Vagina (tissue), 2 donors: ENCODE measurements around the gene EMC8. TPM values are rescaled to one million over a fixed set of nuclear protein-coding genes. Genes with fewer than 3 reads are reported as not detected.

Source experiments
- DNase-seq, 2 donors: peaks; one replicate each; pipeline ENCODE4 v3.0.0-alpha.2; 2017; ENCODE audit errors: extremely low spot score in 2 of 2
- H3K27ac ChIP-seq: fragments of 200-600 bp; sonication (generic); one replicate; pipeline ENCODE4 v1.5.1; 2019
- H3K27me3 ChIP-seq: fragments of 200-600 bp; sonication (generic); one replicate; pipeline ENCODE4 v1.5.1; 2019
- H3K36me3 ChIP-seq, 2 donors: fragments of 200-600 bp; sonication (generic); one replicate each; pipeline ENCODE4 v1.5.1; 2017 to 2019
- H3K4me1 ChIP-seq: fragments of 200-600 bp; sonication (generic); one replicate; pipeline ENCODE4 v1.5.1; 2019
- H3K4me3 ChIP-seq, 2 donors: fragments of 200-600 bp; sonication (generic); 1 replicate in 1 of 2; 2 replicates in 1 of 2; pipeline ENCODE4 v1.5.1; 2016 to 2019
- H3K9me3 ChIP-seq: fragments of 200-600 bp; sonication (generic); one replicate; pipeline ENCODE4 v1.5.1; 2019
- CTCF ChIP-seq, 3 experiments: fragments of 450-650 bp in 2 of 3; fragments of 200-600 bp in 1 of 3; sonication (generic) in 1 of 3; IDR thresholded peaks; one replicate each; pipeline ENCODE4 v1.5.1; 2017 to 2019; ENCODE audit warnings: antibody characterized with exemption in 3 of 3, mild to moderate bottlenecking in 2 of 3, moderate library complexity in 2 of 3
- POLR2A ChIP-seq, 2 donors: fragments of 450-650 bp; IDR thresholded peaks; one replicate each; pipeline ENCODE4 v1.6.1; 2017; ENCODE audit warnings: antibody characterized with exemption in 2 of 2, mild to moderate bottlenecking in 2 of 2, moderate library complexity in 2 of 2
- POLR2AphosphoS5 ChIP-seq, 2 donors: sonication (generic); formaldehyde crosslinking; IDR thresholded peaks; one replicate each; pipeline ENCODE4 v1.9.0; 2017; ENCODE audit warnings: antibody characterized with exemption in 2 of 2, mild to moderate bottlenecking in 2 of 2, low read depth in 1 of 2; ENCODE audit not compliant: insufficient read depth in 1 of 2
- intact Hi-C: fragments of 100-400 bp; cut with DNase I; formaldehyde crosslinking; loops from one replicate; pipeline ENCODE4 v1.15.1; 2023
- total RNA-seq: library from RNA; depleted of rRNA; stranded (reverse); fragments of >200 nt; gene quantifications from one replicate; pipeline ENCODE4 v1.2.3, GENCODE V29; 2016

Gene EMC8
- total RNA-seq, 1 donor from 2014 or later: 42.0 TPM

GRCh38 chr16:85846461-85846860 lies 47.1 kb upstream of the EMC8 start:
- no peak for TF ChIP-seq POLR2AphosphoS5 (IDR thresholded peaks at IDR 0.05; ENCODE audit: insufficient read depth in 1 of 2, low read depth in 1 of 2)
- no peak for TF ChIP-seq POLR2A (IDR thresholded peaks at IDR 0.05)
- no peak for TF ChIP-seq CTCF (IDR thresholded peaks at IDR 0.05)
- no peak overlapping the region for H3K27ac ChIP-seq
- no peaks in the 10 kb centered on the region for H3K27me3 ChIP-seq
- intact Hi-C loops: no loop called here
- no peaks in the 10 kb centered on the region for H3K36me3 ChIP-seq
- H3K4me3 ChIP-seq: no peak overlapping the region
- no peaks in the 10 kb centered on the region for H3K9me3 ChIP-seq
- DNase-seq: no peak
- no peaks in the 10 kb centered on the region for H3K4me1 ChIP-seq

GRCh38 chr16:85845266-85845665 lies 45.9 kb upstream of the EMC8 start:
- DNase-seq: no peak
- no peaks in the 10 kb centered on the region for H3K27me3 ChIP-seq
- H3K4me3 ChIP-seq: no peak overlapping the region
- H3K36me3 ChIP-seq: no peaks in the 10 kb centered on the region
- no peaks in the 10 kb centered on the region for H3K9me3 ChIP-seq
- H3K4me1 ChIP-seq: no peaks in the 10 kb centered on the region
- no peak overlapping the region for H3K27ac ChIP-seq
- TF ChIP-seq POLR2AphosphoS5 (IDR thresholded peaks at IDR 0.05; ENCODE audit: insufficient read depth in 1 of 2, low read depth in 1 of 2): no peak
- no peak for TF ChIP-seq POLR2A (IDR thresholded peaks at IDR 0.05)
- no peak for TF ChIP-seq CTCF (IDR thresholded peaks at IDR 0.05)
- intact Hi-C loops: no loop called here

- Histone ChIP-seq H3K27me3 (no peaks in the 10 kb centered on the region), H3K4me1 (no peaks in the 10 kb centered on the region), H3K36me3 (no peaks in the 10 kb centered on the region), H3K4me3 (no peak overlapping the region), H3K27ac (no peak overlapping the region), H3K9me3 (no peaks in the 10 kb centered on the region)
- intact Hi-C loops: no loop called here
- no peak for TF ChIP-seq CTCF (IDR thresholded peaks at IDR 0.05)
- TF ChIP-seq POLR2AphosphoS5 (IDR thresholded peaks at IDR 0.05; ENCODE audit: insufficient read depth in 1 of 2, low read depth in 1 of 2): no peak
- TF ChIP-seq POLR2A (IDR thresholded peaks at IDR 0.05): no peak
- DNase-seq: no peak
Measured at GRCh38 chr16:85844786-85845185, 45.4 kb upstream of the EMC8 start.

- H3K27ac ChIP-seq: no peak overlapping the region
- TF ChIP-seq POLR2A (IDR thresholded peaks at IDR 0.05) (no peak), CTCF (IDR thresholded peaks at IDR 0.05) (no peak), POLR2AphosphoS5 (IDR thresholded peaks at IDR 0.05; ENCODE audit: insufficient read depth in 1 of 2, low read depth in 1 of 2) (no peak)
- no peaks in the 10 kb centered on the region for H3K27me3 ChIP-seq
- no peaks in the 10 kb centered on the region for H3K36me3 ChIP-seq
- no peak for DNase-seq
- no peaks in the 10 kb centered on the region for H3K9me3 ChIP-seq
- no peaks in the 10 kb centered on the region for H3K4me1 ChIP-seq
- H3K4me3 ChIP-seq: no peak overlapping the region
- intact Hi-C loops: no loop called here
Measured at GRCh38 chr16:85844169-85844481, 44.8 kb upstream of the EMC8 start.

GRCh38 chr16:85843471-85844168 lies 44.3 kb upstream of the EMC8 start:
- no peaks in the 10 kb centered on the region for H3K9me3 ChIP-seq
- no peak overlapping the region for H3K4me3 ChIP-seq
- no peak overlapping the region for H3K27ac ChIP-seq
- H3K27me3 ChIP-seq: no peaks in the 10 kb centered on the region
- no peak for DNase-seq
- H3K4me1 ChIP-seq: no peaks in the 10 kb centered on the region
- intact Hi-C loops: no loop called here
- TF ChIP-seq CTCF (IDR thresholded peaks at IDR 0.05) (no peak), POLR2A (IDR thresholded peaks at IDR 0.05) (no peak), POLR2AphosphoS5 (IDR thresholded peaks at IDR 0.05; ENCODE audit: insufficient read depth in 1 of 2, low read depth in 1 of 2) (no peak)
- no peaks in the 10 kb centered on the region for H3K36me3 ChIP-seq
